ENCODE results near the gene PDGFA. TPM values are rescaled to one million over a fixed set of nuclear protein-coding genes. Genes with fewer than 3 reads are reported as not detected.

Gene PDGFA
- total RNA-seq, 2 experiments from 2014 or later, result 0.23 to 0.53 TPM

DNA sequence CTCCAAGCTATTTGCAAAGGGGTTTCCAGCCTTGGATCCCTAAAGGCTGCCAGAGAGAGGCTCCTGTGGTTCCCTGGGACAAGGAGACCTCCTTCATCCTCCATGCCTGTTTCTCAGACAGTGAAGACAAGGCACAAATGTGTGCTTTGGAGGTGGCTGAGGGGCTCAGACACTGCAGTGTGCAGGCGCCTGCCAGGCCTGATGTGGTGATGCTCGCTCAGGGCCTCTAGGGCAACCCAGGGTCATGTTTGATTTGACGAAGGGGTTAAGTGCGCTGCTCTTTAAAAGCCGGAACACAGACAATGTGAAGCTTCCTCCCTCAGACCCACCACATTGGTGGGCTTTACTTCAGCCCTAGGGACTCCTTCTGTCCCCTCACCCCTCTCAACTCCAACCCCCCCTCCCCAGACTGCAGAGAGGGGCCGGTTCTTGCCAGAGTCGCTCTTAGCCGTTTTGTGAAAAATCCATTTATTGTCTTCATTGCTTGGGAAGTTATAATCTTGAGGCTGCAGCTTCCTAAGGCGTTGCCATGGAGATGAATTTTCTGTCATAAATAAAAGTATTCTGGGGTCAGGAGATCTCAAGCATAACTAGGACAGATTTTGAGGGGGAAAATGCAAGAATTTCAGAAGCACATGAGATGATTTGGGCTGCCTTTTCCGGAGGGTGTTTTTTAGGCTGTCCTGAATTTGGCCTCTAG, 35.8 kb downstream of the PDGFA start:
- H3K4me3 Mint-ChIP-seq, result no peak overlapping the region
- DNase-seq (no peak), ATAC-seq (ENCODE audit: low read depth) (no peak)
- H3K9me3 Mint-ChIP-seq, result peaks cover 9% of the 10 kb centered on the region
- H3K27me3 Mint-ChIP-seq, result peaks cover 18% of the 10 kb centered on the region
- H3K36me3 Mint-ChIP-seq, result no peaks in the 10 kb centered on the region
- POLR2A ChIA-PET, result no interaction called here
- no peak overlapping the region for H3K27ac Mint-ChIP-seq
- no peaks in the 10 kb centered on the region for H3K4me1 Mint-ChIP-seq

DNA sequence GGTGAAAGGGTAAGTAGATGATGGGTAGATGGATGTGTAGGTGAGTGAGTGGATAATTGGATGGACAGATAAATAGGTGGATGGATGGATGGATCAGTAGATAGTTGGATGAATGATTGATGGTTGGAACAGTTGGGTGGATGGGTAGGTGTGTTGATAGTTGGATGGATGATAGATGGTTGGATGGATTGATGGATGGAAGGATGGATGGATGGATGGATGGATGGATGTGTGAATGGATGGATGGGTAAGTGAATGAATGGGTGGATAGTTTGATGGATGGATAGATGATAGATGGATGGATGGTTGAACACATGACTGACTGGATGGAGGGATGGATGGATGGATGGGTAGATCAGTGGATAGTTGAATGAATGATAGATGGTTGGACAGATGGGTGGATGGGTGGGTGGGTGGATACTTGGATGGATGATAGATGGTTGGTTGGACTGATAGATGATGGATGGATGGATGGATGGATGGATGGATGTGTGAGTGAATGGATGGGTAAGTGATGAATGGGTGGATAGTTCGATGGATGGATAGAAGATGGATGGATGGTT, 37.0 kb downstream of the PDGFA start:
- Mint-ChIP-seq H3K27ac (no peak overlapping the region), H3K36me3 (no peaks in the 10 kb centered on the region), H3K27me3 (peaks cover 9% of the 10 kb centered on the region), H3K4me3 (no peak overlapping the region), H3K4me1 (no peaks in the 10 kb centered on the region), H3K9me3 (peaks cover 9% of the 10 kb centered on the region)
- no peak for ATAC-seq (ENCODE audit: low read depth)
- no peak for DNase-seq
- POLR2A ChIA-PET, result no interaction called here

DNA sequence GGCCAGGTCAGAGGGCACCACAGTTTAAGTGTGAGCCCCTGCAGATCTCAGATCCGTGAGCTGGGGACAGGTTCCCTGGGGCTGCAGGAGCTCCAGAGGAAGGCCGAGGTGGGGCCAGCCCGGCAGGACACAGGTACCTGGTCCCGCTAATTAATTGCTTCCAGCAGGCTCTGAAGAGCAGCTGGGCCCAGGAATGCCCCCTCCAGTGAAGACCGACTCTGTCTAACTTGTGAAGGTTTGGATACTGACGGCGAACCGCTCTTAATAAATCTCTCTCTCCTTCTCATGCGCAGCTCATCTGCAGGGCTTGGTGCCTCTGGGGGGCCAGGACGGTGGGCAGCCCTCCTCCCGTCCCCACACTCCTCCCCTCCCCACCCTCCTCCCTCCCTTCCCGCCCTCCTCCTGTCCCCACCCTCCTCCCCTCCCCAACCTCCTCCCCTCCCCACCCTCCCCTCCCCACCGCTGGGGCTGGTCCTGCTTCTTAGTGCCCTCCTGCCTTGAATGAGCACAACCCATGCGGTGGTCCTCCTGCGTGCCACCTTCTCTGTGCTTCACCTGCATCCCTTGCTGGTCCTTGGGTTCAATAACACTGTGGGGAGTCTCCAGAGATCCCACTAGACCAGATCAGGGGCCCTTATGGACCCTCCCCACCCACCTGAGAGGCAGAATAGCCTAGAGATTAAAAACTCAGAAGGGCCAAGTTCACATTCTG, 38.3 kb downstream of the PDGFA start:
- H3K4me3 Mint-ChIP-seq, result no peak overlapping the region
- H3K27me3 Mint-ChIP-seq, result peaks cover 2% of the 10 kb centered on the region
- H3K36me3 Mint-ChIP-seq, result no peaks in the 10 kb centered on the region
- H3K4me1 Mint-ChIP-seq, result no peaks in the 10 kb centered on the region
- no peak overlapping the region for H3K27ac Mint-ChIP-seq
- peaks cover 9% of the 10 kb centered on the region for H3K9me3 Mint-ChIP-seq
- POLR2A ChIA-PET, result no interaction called here
- DNase-seq, result peak; percentile 15
- ATAC-seq (ENCODE audit: low read depth), result no peak

DNA sequence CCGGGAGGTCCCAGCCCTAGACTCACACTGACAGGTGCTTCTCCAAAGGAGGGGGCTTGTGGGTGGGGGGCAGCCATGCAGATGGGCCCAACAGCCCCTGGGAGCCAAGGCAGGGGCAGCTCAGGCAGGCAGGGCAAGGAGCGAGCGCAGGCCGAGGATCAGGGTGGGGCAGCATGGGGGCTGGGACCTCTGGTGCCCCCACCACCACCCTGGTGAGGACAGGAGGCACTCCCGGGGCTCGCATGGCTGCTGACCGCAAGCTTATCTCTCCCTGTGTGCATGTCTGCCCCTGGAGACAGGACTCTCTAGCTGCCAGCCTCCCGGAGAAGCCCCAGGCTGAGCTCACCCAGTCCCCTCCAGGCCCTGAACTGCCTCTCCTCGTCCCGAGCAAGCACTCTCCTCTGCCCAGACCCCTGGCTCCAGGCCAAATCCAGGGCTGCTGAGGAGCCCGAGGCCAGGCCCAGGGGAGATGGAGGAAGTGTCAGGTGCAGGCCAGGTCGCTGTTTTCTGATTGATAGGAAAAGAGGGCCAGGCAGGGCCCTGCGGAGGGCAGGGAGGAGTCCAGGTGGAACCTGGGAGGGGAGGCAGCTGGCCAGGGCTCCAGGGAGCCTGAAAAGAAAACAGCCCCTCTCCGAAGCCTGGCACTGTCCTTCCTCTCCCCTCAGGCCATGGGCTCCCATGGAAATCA, 39.0 kb downstream of the PDGFA start:
- Mint-ChIP-seq H3K9me3 (peaks cover 9% of the 10 kb centered on the region), H3K36me3 (no peaks in the 10 kb centered on the region), H3K4me1 (no peaks in the 10 kb centered on the region), H3K27ac (no peak overlapping the region), H3K4me3 (no peak overlapping the region), H3K27me3 (peaks cover 2% of the 10 kb centered on the region)
- POLR2A ChIA-PET, result no interaction called here
- no peak for ATAC-seq (ENCODE audit: low read depth)
- DNase-seq, result peak; percentile 21

DNA sequence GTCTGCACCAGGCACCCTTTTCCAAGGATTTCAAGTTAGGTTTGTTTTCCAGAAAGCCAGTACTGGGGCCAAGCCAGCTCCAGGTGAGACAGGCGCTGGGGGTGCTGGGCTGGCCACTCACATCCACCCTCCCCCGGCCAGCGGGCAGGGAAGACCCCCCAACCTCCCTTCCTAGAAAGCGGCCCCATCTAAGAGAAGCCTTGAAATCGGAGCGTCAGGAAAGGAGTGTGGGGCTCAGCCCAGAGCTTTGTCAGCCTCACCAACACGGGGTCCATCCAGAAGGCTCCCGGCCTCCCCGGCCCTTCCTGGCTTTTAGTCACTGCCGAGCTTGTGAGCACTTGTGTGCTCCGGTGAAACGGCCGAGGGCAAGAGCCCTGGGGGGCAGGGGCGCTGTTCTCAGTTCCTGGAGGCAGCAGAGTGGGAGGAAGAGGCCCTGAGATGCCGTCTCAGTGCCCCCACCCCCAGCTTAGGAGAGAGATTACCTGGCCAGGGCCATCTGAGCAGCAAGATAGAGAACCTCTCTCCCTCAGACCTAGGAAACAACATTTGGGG, 39.6 kb downstream of the PDGFA start:
- DNase-seq (peak; percentile 18), ATAC-seq (ENCODE audit: low read depth) (no peak)
- Mint-ChIP-seq H3K4me3 (no peak overlapping the region), H3K36me3 (no peaks in the 10 kb centered on the region), H3K27me3 (peaks cover 2% of the 10 kb centered on the region), H3K9me3 (peaks cover 9% of the 10 kb centered on the region), H3K27ac (no peak overlapping the region), H3K4me1 (no peaks in the 10 kb centered on the region)
- POLR2A ChIA-PET, result no interaction called here

DNA sequence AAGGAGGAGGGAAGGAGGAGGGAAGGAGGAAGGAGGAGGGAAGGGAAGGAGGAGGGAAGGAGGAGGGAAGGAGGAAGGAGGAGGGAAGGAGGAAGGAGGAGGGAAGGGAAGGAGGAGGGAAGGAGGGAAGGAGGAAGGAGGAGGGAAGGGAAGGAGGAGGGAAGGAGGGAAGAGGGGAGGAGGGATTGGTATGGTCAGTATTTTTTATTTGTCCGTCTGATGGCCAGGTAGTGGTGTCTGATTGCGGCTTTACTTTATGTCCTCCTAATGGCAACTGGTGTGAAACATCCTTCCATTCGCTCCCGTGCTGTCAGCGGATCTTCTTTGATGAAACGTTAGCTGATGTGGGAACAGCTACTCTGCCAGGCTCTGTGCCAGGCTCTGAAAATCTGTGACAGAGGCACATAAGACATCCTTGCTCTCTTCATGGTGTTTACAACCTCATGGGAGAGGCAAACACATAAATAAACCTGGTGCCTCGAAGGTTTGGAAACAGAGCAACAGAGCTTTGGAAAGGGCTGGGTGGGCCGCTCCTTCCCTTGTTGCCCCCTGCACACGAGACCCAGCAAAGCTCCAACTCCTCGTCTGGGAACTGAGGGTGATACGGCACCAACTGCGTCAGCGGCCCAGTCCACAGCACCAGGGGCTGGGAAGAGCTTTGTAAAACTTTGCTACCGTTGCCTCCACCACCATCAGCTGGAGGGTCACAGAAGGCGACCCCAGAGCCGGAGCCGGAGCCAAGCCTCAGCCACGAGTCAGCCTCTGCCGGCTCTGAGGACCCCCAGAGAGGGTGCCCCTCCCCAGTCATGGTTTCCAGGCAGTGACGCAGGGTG, 40.3 kb downstream of the PDGFA start:
- no peak overlapping the region for H3K4me3 Mint-ChIP-seq
- H3K4me1 Mint-ChIP-seq, result no peaks in the 10 kb centered on the region
- ATAC-seq (ENCODE audit: low read depth), result no peak
- peak; percentile 9 for DNase-seq
- no peak overlapping the region for H3K27ac Mint-ChIP-seq
- H3K27me3 Mint-ChIP-seq, result peaks cover 2% of the 10 kb centered on the region
- POLR2A ChIA-PET, result no interaction called here
- H3K36me3 Mint-ChIP-seq, result no peaks in the 10 kb centered on the region
- peaks cover 9% of the 10 kb centered on the region for H3K9me3 Mint-ChIP-seq

DNA sequence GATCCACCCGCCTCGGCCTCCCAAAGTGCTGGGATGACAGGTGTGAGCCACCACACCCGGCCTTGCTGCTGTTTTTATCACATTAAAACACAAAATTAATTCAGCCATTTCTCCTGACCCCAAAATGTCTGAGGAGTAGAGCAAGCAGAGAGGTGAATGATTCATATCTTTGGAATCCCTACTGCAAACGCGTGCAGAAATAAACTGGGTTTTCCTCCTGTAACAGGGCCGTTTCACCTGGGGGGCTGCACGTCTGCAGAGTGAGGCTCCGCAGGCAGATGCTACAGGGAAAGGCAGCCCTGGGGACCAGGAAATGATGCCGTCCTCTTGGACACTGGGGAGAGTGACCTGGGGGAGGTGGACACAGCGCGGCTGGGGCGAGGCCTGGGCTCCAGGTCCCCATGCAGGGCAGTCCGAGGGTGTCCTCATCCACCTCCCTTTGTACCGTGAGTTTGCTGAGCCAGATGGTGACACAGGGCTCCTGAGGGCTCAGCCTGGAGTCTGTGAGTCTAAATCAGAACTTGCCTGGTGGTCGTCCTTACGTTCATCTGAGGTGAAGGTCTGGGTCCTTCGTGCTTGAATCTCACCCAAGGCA, 41.9 kb downstream of the PDGFA start:
- ATAC-seq (ENCODE audit: low read depth), result no peak
- Mint-ChIP-seq H3K36me3 (no peaks in the 10 kb centered on the region), H3K27me3 (peaks cover 2% of the 10 kb centered on the region), H3K4me1 (no peaks in the 10 kb centered on the region), H3K4me3 (no peak overlapping the region), H3K27ac (no peak overlapping the region), H3K9me3 (peaks cover 7% of the 10 kb centered on the region)
- peak; percentile 24 for DNase-seq
- POLR2A ChIA-PET, result no interaction called here

DNA sequence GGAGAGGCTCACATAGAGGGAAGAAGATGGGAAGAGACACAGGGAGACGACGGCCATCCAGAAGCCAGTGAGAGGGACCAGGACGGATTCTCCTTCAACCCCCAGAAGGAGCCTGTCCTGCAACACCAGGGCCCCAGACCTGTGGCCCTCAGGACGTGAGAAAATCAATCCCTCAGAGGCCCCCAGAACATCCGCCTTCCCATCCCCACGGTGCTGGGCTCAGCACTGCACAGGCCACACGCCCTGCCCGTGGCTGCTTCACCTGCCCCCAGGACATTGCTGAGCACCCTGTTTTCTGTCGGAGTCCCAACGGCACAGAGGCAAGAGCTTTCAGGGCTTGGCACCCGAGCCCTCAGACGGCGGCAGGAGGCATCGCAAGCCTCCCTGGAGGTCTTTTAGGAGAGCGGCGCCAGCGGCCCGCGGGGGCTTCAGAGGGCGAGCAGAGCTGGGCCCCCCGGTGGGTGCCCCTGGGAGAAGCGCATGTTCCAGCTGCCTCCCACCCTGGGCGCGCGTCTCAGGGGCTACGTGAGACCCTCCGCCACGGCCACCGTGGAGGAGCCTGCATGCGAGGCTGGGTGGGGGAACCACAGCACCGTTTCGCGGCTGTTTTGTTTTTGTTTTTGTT, 42.8 kb downstream of the PDGFA start:
- no peak overlapping the region for H3K27ac Mint-ChIP-seq
- no peaks in the 10 kb centered on the region for H3K9me3 Mint-ChIP-seq
- POLR2A ChIA-PET, result no interaction called here
- H3K4me1 Mint-ChIP-seq, result no peaks in the 10 kb centered on the region
- no peak overlapping the region for H3K4me3 Mint-ChIP-seq
- peaks cover 2% of the 10 kb centered on the region for H3K27me3 Mint-ChIP-seq
- ATAC-seq (ENCODE audit: low read depth) (no peak), DNase-seq (peak; percentile 24)
- no peaks in the 10 kb centered on the region for H3K36me3 Mint-ChIP-seq

DNA sequence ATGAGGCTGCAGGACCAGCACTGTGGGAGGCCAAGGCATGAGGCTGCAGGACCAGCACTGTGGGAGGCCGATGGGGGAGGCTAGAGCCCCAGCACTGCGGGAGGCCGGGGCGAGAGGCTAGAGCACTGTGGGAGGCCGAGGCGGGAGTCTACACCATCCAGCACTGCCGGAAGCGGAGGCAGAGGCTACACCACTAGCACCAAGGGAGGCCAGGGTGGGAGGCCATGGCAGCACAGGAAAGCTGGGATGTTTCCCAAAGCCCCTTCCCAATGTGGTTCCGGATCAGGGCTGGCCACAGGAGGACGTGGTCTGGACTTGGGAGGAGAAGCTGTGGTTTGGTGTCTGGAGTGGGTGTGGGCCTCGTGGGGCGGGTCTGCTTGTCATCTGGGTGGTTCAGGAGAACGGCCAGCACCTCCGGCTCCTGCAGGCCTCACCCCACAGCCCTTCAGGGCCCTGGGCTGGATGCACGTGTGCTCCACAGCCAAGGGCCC, 43.6 kb downstream of the PDGFA start:
- no peaks in the 10 kb centered on the region for H3K9me3 Mint-ChIP-seq
- DNase-seq (peak; percentile 13), ATAC-seq (ENCODE audit: low read depth) (no peak)
- H3K36me3 Mint-ChIP-seq, result no peaks in the 10 kb centered on the region
- H3K4me1 Mint-ChIP-seq, result no peaks in the 10 kb centered on the region
- no peak overlapping the region for H3K4me3 Mint-ChIP-seq
- peaks cover 2% of the 10 kb centered on the region for H3K27me3 Mint-ChIP-seq
- H3K27ac Mint-ChIP-seq, result no peak overlapping the region
- POLR2A ChIA-PET, result no interaction called here

DNA sequence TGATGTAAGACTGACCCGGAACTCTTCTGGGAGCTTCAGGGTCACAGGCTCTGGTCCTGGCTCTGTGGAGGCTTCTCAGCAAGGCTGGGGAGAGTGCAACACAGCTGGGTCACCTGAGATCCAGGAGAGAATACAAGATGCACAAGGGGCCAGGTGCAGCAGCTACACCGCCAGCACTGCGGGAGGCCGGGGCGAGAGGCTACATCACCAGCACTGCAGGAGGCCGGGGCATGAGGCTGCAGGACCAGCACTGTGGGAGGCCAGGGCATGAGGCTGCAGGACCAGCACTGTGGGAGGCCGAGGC, 44.3 kb downstream of the PDGFA start:
- H3K36me3 Mint-ChIP-seq, result no peaks in the 10 kb centered on the region
- no peaks in the 10 kb centered on the region for H3K4me1 Mint-ChIP-seq
- DNase-seq (no peak), ATAC-seq (ENCODE audit: low read depth) (no peak)
- no peak overlapping the region for H3K27ac Mint-ChIP-seq
- POLR2A ChIA-PET, result no interaction called here
- H3K9me3 Mint-ChIP-seq, result no peaks in the 10 kb centered on the region
- peaks cover 2% of the 10 kb centered on the region for H3K27me3 Mint-ChIP-seq
- no peak overlapping the region for H3K4me3 Mint-ChIP-seq

DNA sequence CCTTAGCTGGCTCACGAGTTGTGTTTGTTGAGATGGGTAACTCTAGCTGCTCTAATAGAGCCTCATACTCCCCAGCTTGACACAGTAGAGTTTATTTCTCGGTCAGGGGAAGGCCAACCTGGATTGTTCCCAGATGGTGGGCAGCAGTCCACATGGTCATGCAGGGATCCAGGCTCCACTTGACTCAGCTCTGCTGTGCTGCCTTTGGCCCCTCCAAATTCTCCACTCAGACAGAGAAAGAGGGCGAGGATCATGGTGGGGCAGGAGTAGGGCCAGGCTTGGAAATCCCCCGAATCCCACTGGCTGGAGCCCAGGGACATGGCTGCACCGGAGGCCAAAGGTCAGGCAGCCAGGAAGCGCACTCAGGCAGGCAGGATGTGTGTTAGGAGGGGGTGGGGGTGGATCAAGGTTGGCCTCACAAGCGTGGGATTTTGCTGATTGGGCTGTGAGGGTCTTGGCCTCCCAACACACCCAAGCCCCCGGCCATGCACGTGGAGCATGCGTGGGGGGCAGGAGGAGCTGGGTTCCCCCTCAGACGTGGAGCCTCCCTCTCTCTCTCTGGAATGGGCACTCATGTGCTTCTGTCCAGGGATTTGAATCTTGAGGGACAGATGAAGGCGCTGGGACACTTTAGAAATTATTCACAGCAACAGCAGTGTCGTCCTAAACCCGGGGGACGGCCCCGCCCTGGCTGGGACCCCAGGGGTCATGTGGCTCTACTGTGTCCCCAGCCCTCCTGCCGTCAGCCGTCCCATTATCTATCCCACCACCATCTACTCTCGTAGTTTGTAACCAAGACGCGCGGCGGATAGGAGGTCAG, 44.8 kb downstream of the PDGFA start:
- no peak for ATAC-seq (ENCODE audit: low read depth)
- peaks cover 2% of the 10 kb centered on the region for H3K27me3 Mint-ChIP-seq
- no peak overlapping the region for H3K27ac Mint-ChIP-seq
- no peak for DNase-seq
- H3K36me3 Mint-ChIP-seq, result no peaks in the 10 kb centered on the region
- POLR2A ChIA-PET, result no interaction called here
- no peaks in the 10 kb centered on the region for H3K9me3 Mint-ChIP-seq
- no peak overlapping the region for H3K4me3 Mint-ChIP-seq
- no peaks in the 10 kb centered on the region for H3K4me1 Mint-ChIP-seq
